Neural cell (in vitro differentiated cells): ENCODE measurements around the gene UNC79. TPM values are rescaled to one million over a fixed set of nuclear protein-coding genes. Genes with fewer than 3 reads are reported as not detected.

Experiments used
- H2AFZ ChIP-seq: fragments of 200-600, 300-800 bp; sonication (generic), shearing (Covaris generic); 2 replicates; pipeline ENCODE4 v1.6.0; 2014; ENCODE audit warnings: low read depth, mild to moderate bottlenecking, antibody characterized with exemption, low read length, moderate library complexity
- H3F3A ChIP-seq: fragments of 200-600 bp; shearing (Covaris generic); 2 replicates; pipeline ENCODE4 v1.6.1; 2016; ENCODE audit warnings: mild to moderate bottlenecking, moderate library complexity, mixed read lengths, antibody characterized with exemption, low read length; ENCODE audit not compliant: insufficient read depth, poor library complexity, severe bottlenecking
- H3K27ac ChIP-seq: fragments of 200-600, 300-800 bp; sonication (generic), shearing (Covaris generic); 2 replicates; pipeline ENCODE4 v1.5.1; 2014; ENCODE audit warnings: mild to moderate bottlenecking, low read length, moderate library complexity
- H3K27me3 ChIP-seq: fragments of 300-800, 200-600 bp; sonication (generic), shearing (Covaris generic); 2 replicates; pipeline ENCODE4 v1.6.0; 2014; ENCODE audit warnings: mild to moderate bottlenecking, low read depth, low read length, moderate library complexity; ENCODE audit not compliant: insufficient read depth
- H3K36me3 ChIP-seq: fragments of 300-800, 200-600 bp; sonication (generic), shearing (Covaris generic); 2 replicates; pipeline ENCODE4 v1.5.1; 2014; ENCODE audit warnings: mild to moderate bottlenecking, antibody characterized with exemption, low read length, moderate library complexity; ENCODE audit not compliant: insufficient read depth
- H3K4me2 ChIP-seq: fragments of 300-800, 200-600 bp; sonication (generic), shearing (Covaris generic); 2 replicates; pipeline ENCODE4 v1.6.0; 2014; ENCODE audit warnings: mild to moderate bottlenecking, low read length
- H3K4me3 ChIP-seq: fragments of 300-800, 200-600 bp; sonication (generic), shearing (Covaris generic); 2 replicates; pipeline ENCODE4 v1.5.1; 2014; ENCODE audit warnings: mild to moderate bottlenecking, low read length, moderate library complexity
- H3K79me2 ChIP-seq: fragments of 200-600 bp; shearing (Covaris generic); replicated peaks from 2 replicates; pipeline ENCODE4 v1.6.0; 2014; ENCODE audit warnings: mild to moderate bottlenecking, low read length, moderate library complexity; ENCODE audit not compliant: insufficient read depth
- H3K9ac ChIP-seq: fragments of 300-800, 200-600 bp; sonication (generic), shearing (Covaris generic); 2 replicates; pipeline ENCODE4 v1.6.1; 2016; ENCODE audit warnings: mild to moderate bottlenecking, low read length, mixed read lengths
- H3K9me2 ChIP-seq: fragments of 200-600 bp; shearing (Covaris generic); 2 replicates; pipeline ENCODE4 v1.6.1; 2016; ENCODE audit warnings: mild to moderate bottlenecking, low read length, mixed read lengths; ENCODE audit not compliant: insufficient read depth
- H3K9me3 ChIP-seq: fragments of 200-600, 300-800 bp; sonication (generic), shearing (Covaris generic); 2 replicates; pipeline ENCODE4 v1.6.1; 2016; ENCODE audit warnings: mild to moderate bottlenecking, mixed run types, low read length, moderate library complexity, mixed read lengths
- H4K20me1 ChIP-seq: fragments of 200-600 bp; shearing (Covaris generic); 2 replicates; pipeline ENCODE4 v1.6.1; 2016; ENCODE audit warnings: mild to moderate bottlenecking, mixed run types; ENCODE audit not compliant: insufficient read depth
- CTCF ChIP-seq: fragments of 450-650 bp; IDR thresholded peaks from 2 replicates; pipeline ENCODE4 v1.5.1; 2014; ENCODE audit warnings: antibody characterized with exemption, mild to moderate bottlenecking, moderate library complexity; ENCODE audit not compliant: poor library complexity, severe bottlenecking
- EP300 ChIP-seq: fragments of 450-650 bp; conservative IDR thresholded peaks from 2 replicates; pipeline ENCODE4 v1.6.1; 2014; ENCODE audit warnings: antibody characterized with exemption, mild to moderate bottlenecking, moderate library complexity; ENCODE audit not compliant: poor library complexity, severe bottlenecking
- EZH2 ChIP-seq: fragments of 200-600, 300-800 bp; shearing (Covaris generic), sonication (generic); IDR thresholded peaks from 2 replicates; pipeline ENCODE4 v1.6.1; 2014; ENCODE audit warnings: antibody characterized with exemption, low read length, borderline replicate concordance, mild to moderate bottlenecking; ENCODE audit not compliant: insufficient read depth, poor library complexity, severe bottlenecking
- MXI1 ChIP-seq: fragments of 450-650 bp; conservative IDR thresholded peaks from 2 replicates; pipeline ENCODE4 v1.6.1; 2014; ENCODE audit warnings: antibody characterized with exemption, mild to moderate bottlenecking; ENCODE audit not compliant: poor library complexity, severe bottlenecking
- POLR2AphosphoS5 ChIP-seq: IDR thresholded peaks from 2 replicates; pipeline ENCODE4 v1.6.1; 2012
- RAD21 ChIP-seq: fragments of 450-650 bp; conservative IDR thresholded peaks from 2 replicates; pipeline ENCODE4 v1.6.1; 2014; ENCODE audit warnings: antibody characterized with exemption, mild to moderate bottlenecking, moderate library complexity
- REST ChIP-seq: IDR thresholded peaks from 2 replicates; pipeline ENCODE4 v1.6.1; 2012; ENCODE audit warnings: borderline replicate concordance
- SMC3 ChIP-seq: fragments of 450-650 bp; conservative IDR thresholded peaks from 2 replicates; pipeline ENCODE4 v1.6.1; 2014; ENCODE audit warnings: antibody characterized with exemption, mild to moderate bottlenecking, moderate library complexity; ENCODE audit not compliant: poor library complexity
- TAF1 ChIP-seq: IDR thresholded peaks from 2 replicates; pipeline ENCODE4 v1.6.1; 2012; ENCODE audit warnings: low read depth
- polyA plus RNA-seq: library from polyadenylated mRNA; depleted of rRNA; stranded (reverse); fragments of >200 nt; gene quantifications from 2 replicates; pipeline ENCODE4 v1.2.3, GENCODE V29; 2014

The UNC79 gene
- polyA plus RNA-seq, 1 donor from 2014 or later = 22.6 TPM

- Histone ChIP-seq H3K36me3 (peaks cover 64% of the 10 kb centered on the region), H3K9ac (no peak overlapping the region), H3K27ac (no peak overlapping the region), H2AFZ (no peak overlapping the region), H3F3A (no peaks in the 10 kb centered on the region), H3K27me3 (no peaks in the 10 kb centered on the region), H4K20me1 (no peaks in the 10 kb centered on the region), H3K4me2 (no peak overlapping the region), H3K4me3 (no peak overlapping the region), H3K9me2 (no peaks in the 10 kb centered on the region), H3K79me2 (no peaks in the 10 kb centered on the region), H3K9me3 (peaks cover 23% of the 10 kb centered on the region)
- TF ChIP-seq POLR2AphosphoS5 (no peak), EZH2 (no peak), REST (no peak), SMC3 (no peak), TAF1 (no peak), CTCF (no peak)
Observed at GRCh38 chr14:93665169-93665568, 234.4 kb downstream of the UNC79 start.

GRCh38 chr14:93669632-93670031 lies 238.9 kb downstream of the UNC79 start:
- H3K4me3 ChIP-seq = no peak overlapping the region
- peaks cover 19% of the 10 kb centered on the region for H3K9me3 ChIP-seq
- H3K9me2 ChIP-seq = no peaks in the 10 kb centered on the region
- no peak overlapping the region for H3K9ac ChIP-seq
- H3K27me3 ChIP-seq = no peaks in the 10 kb centered on the region
- H3K27ac ChIP-seq = no peak overlapping the region
- H3K79me2 ChIP-seq = no peaks in the 10 kb centered on the region
- H2AFZ ChIP-seq = no peak overlapping the region
- H4K20me1 ChIP-seq = no peaks in the 10 kb centered on the region
- H3K4me2 ChIP-seq = no peak overlapping the region
- peaks cover 48% of the 10 kb centered on the region for H3K36me3 ChIP-seq
- no peak for TF ChIP-seq EZH2
- TF ChIP-seq TAF1 = no peak
- no peak for TF ChIP-seq EP300
- no peak for TF ChIP-seq SMC3
- no peak for TF ChIP-seq CTCF
- TF ChIP-seq POLR2AphosphoS5 = no peak
- TF ChIP-seq MXI1 = no peak
- TF ChIP-seq REST = no peak
- TF ChIP-seq RAD21 = no peak
- H3F3A ChIP-seq = no peaks in the 10 kb centered on the region
